Transverse colon (tissue), 4 donors: ENCODE results near the gene COLEC12.

Experiments
- POLR2AphosphoS5 ChIP-seq, 3 donors: sonication (generic); formaldehyde crosslinking; IDR thresholded peaks; one replicate each; pipeline ENCODE4 v1.6.1; 2016; ENCODE audit warnings: antibody characterized with exemption in 3 of 3
- TF ChIP-seq, protein P1 (sequence below), 5 experiments: fragments of 200-600 bp in 3 of 5; fragments of 450-650 bp in 2 of 5; sonication (generic) in 3 of 5; IDR thresholded peaks; 1 replicate in 2 of 5; 2 replicates in 3 of 5; pipeline ENCODE4 v1.5.1; 2016 to 2017; ENCODE audit warnings: antibody characterized with exemption in 5 of 5, inconsistent platforms in 3 of 5, mild to moderate bottlenecking in 2 of 5, moderate library complexity in 1 of 5

- TF ChIP-seq, protein P1, sequence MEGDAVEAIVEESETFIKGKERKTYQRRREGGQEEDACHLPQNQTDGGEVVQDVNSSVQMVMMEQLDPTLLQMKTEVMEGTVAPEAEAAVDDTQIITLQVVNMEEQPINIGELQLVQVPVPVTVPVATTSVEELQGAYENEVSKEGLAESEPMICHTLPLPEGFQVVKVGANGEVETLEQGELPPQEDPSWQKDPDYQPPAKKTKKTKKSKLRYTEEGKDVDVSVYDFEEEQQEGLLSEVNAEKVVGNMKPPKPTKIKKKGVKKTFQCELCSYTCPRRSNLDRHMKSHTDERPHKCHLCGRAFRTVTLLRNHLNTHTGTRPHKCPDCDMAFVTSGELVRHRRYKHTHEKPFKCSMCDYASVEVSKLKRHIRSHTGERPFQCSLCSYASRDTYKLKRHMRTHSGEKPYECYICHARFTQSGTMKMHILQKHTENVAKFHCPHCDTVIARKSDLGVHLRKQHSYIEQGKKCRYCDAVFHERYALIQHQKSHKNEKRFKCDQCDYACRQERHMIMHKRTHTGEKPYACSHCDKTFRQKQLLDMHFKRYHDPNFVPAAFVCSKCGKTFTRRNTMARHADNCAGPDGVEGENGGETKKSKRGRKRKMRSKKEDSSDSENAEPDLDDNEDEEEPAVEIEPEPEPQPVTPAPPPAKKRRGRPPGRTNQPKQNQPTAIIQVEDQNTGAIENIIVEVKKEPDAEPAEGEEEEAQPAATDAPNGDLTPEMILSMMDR (IDR thresholded peaks at IDR 0.05): no peak
- no peak for TF ChIP-seq POLR2AphosphoS5 (IDR thresholded peaks at IDR 0.05)
These were observed 61.9 kb downstream of the COLEC12 start for GRCh38 chr18:438571-438970.
